Measurements from ENCODE around the gene PHKA2. TPM values are rescaled to one million over a fixed set of nuclear protein-coding genes. Genes with fewer than 3 reads are reported as not detected.
A peak's percentile ranks its signal among the peaks of the same experiment; 100 is the strongest.

The PHKA2 gene
- total RNA-seq, 3 donors from 2014 or later (not counting 1 experiment from before 2014, with no cell fraction given) = 34.2 to 45.9 (median 35.1) TPM

DNA sequence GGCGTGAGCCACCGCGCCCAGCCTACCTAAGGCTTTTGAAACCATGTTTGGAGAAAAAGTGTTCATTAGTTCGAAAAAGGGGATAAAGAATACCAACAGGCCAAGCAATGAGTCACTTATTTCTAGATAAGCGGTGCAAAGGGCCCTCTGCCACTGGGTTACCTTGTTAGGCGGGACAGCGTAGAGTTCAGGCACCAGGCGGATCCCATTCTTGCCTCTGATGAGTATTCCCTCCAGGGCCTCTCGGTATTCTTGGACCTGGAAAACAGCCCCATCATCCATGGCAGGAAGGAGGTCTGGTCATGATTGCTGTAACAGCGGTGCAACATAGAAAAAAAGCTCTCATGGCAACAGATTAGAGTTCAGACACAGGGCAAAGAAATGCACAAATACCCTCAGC lies 48.0 kb downstream of the PHKA2 start:
- WGBS (ENCODE audit: insufficient coverage) = 94% methylated on average over 10 of the region's 10 CpGs
- peaks cover 7% of the 10 kb centered on the region for H3K36me3 ChIP-seq (ENCODE audit: control insufficient read depth, insufficient read depth, low read length)

DNA sequence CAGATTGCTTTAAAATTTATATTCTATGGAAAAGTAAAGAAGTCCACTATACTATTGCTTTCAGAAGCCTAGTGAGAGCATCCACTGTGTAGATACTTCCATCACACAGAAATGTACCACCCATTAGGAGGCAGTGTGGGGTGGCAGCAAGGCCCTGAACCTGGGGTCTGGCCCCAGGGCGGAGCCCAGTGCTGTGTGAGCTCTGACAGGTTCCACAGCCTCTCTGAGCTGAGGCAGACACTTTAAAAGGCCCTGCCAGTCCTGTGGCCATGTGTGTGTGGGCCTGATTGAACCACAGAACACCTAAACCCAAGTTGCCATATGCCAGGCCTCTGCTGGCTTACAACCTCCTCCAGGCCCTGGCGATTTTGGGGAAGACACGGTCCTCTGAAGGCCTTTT lies 49.2 kb downstream of the PHKA2 start:
- no peak overlapping the region for H3K4me3 Mint-ChIP-seq
- WGBS (ENCODE audit: insufficient coverage) = 93% methylated on average over 2 of the region's 3 CpGs
- no peak for ATAC-seq

More for the DNA sequence above, 48.0 kb downstream of the PHKA2 start:
- H3K9me3 ChIP-seq (ENCODE audit: control insufficient read depth, insufficient read depth, low read length) = no peaks in the 10 kb centered on the region
- H3K4me3 ChIP-seq (ENCODE audit: low read length) = no peak overlapping the region
- ATAC-seq (no peak), DNase-seq (no peak)
- Mint-ChIP-seq H3K4me1 (no peaks in the 10 kb centered on the region), H3K4me3 (no peak overlapping the region), H3K27me3 (ENCODE audit: low read depth in 2 of 2) (no peaks in the 10 kb centered on the region), H3K36me3 (no peaks in the 10 kb centered on the region), H3K27ac (no peak overlapping the region), H3K9me3 (no peaks in the 10 kb centered on the region)
- intact Hi-C loops (cut with micrococcal nuclease) = no loop called here
- H3K4me1 ChIP-seq (ENCODE audit: control insufficient read depth, insufficient read depth, low read length) = no peaks in the 10 kb centered on the region
- no peaks in the 10 kb centered on the region for H3K27me3 ChIP-seq (ENCODE audit: control insufficient read depth, insufficient read depth, low read length)
- H3K27ac ChIP-seq (ENCODE audit: low read length) = no peak overlapping the region
- TF ChIP-seq CTCF (IDR thresholded peaks at IDR 0.05) = no peak

GRCh38 chrX:18933617-18934016 lies 50.3 kb downstream of the PHKA2 start:
- Mint-ChIP-seq H3K27ac (no peak overlapping the region), H3K4me1 (no peaks in the 10 kb centered on the region), H3K9me3 (no peaks in the 10 kb centered on the region), H3K4me3 (no peak overlapping the region), H3K36me3 (no peaks in the 10 kb centered on the region), H3K27me3 (ENCODE audit: low read depth in 2 of 2) (no peaks in the 10 kb centered on the region)
- ATAC-seq (no peak), DNase-seq (no peak)
- intact Hi-C loops (cut with micrococcal nuclease) = no loop called here
- no peak overlapping the region for H3K27ac ChIP-seq (ENCODE audit: low read length)
- H3K27me3 ChIP-seq (ENCODE audit: control insufficient read depth, insufficient read depth, low read length) = no peaks in the 10 kb centered on the region
- H3K9me3 ChIP-seq (ENCODE audit: control insufficient read depth, insufficient read depth, low read length) = no peaks in the 10 kb centered on the region
- H3K36me3 ChIP-seq (ENCODE audit: control insufficient read depth, insufficient read depth, low read length) = peaks cover 8% of the 10 kb centered on the region
- no peak for TF ChIP-seq CTCF (IDR thresholded peaks at IDR 0.05)
- H3K4me3 ChIP-seq (ENCODE audit: low read length) = no peak overlapping the region
- WGBS (ENCODE audit: insufficient coverage) = 94% methylated on average over 2 of the region's 3 CpGs
- no peaks in the 10 kb centered on the region for H3K4me1 ChIP-seq (ENCODE audit: control insufficient read depth, insufficient read depth, low read length)

More for the DNA sequence above, 49.2 kb downstream of the PHKA2 start:
- no peaks in the 10 kb centered on the region for H3K4me1 ChIP-seq (ENCODE audit: control insufficient read depth, insufficient read depth, low read length)
- H3K36me3 Mint-ChIP-seq = no peaks in the 10 kb centered on the region
- no peak for TF ChIP-seq CTCF (IDR thresholded peaks at IDR 0.05)
- no peak for DNase-seq
- no peak overlapping the region for H3K4me3 ChIP-seq (ENCODE audit: low read length)
- H3K27me3 ChIP-seq (ENCODE audit: control insufficient read depth, insufficient read depth, low read length) = no peaks in the 10 kb centered on the region
- H3K27ac Mint-ChIP-seq = no peak overlapping the region
- no peaks in the 10 kb centered on the region for H3K9me3 Mint-ChIP-seq
- intact Hi-C loops (cut with micrococcal nuclease) = no loop called here
- no peaks in the 10 kb centered on the region for H3K27me3 Mint-ChIP-seq (ENCODE audit: low read depth in 2 of 2)
- no peaks in the 10 kb centered on the region for H3K9me3 ChIP-seq (ENCODE audit: control insufficient read depth, insufficient read depth, low read length)
- peaks cover 7% of the 10 kb centered on the region for H3K36me3 ChIP-seq (ENCODE audit: control insufficient read depth, insufficient read depth, low read length)
- no peaks in the 10 kb centered on the region for H3K4me1 Mint-ChIP-seq
- H3K27ac ChIP-seq (ENCODE audit: low read length) = no peak overlapping the region

DNA sequence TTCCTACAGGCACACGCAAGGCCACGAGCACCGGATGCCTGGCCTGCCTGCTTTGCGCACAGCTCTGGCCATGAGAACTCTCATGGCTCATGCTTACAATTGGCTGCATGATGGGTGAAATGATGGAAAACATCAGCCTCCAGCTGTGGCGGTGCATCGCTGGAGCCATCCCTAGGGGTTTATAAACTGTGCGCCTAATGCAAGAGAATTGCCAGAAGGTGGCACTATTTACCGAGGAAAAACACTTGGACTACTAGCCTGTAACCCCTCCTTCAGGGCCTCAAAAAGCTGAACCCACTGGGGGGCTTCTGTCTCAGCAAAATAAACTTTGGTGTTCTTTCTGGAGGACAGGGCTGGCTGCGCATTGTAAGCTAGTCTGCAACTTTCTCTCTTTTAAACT lies 51.9 kb downstream of the PHKA2 start:
- no peaks in the 10 kb centered on the region for H3K27me3 Mint-ChIP-seq (ENCODE audit: low read depth in 2 of 2)
- no peak overlapping the region for H3K27ac ChIP-seq (ENCODE audit: low read length)
- H3K27ac Mint-ChIP-seq = no peak overlapping the region
- H3K4me3 ChIP-seq (ENCODE audit: low read length) = no peak overlapping the region
- H3K9me3 Mint-ChIP-seq = no peaks in the 10 kb centered on the region
- intact Hi-C loops (cut with micrococcal nuclease) = no loop called here
- whole genome bisulfite sequencing (ENCODE audit: insufficient coverage) = 97% methylated on average over 8 of the region's 9 CpGs
- peaks cover 9% of the 10 kb centered on the region for H3K36me3 ChIP-seq (ENCODE audit: control insufficient read depth, insufficient read depth, low read length)
- H3K9me3 ChIP-seq (ENCODE audit: control insufficient read depth, insufficient read depth, low read length) = no peaks in the 10 kb centered on the region
- ATAC-seq (no peak), DNase-seq (peak in 1 of 2 donors; percentile 12)
- H3K36me3 Mint-ChIP-seq = no peaks in the 10 kb centered on the region
- TF ChIP-seq CTCF (IDR thresholded peaks at IDR 0.05) = no peak
- no peak overlapping the region for H3K4me3 Mint-ChIP-seq
- H3K4me1 ChIP-seq (ENCODE audit: control insufficient read depth, insufficient read depth, low read length) = no peaks in the 10 kb centered on the region
- H3K27me3 ChIP-seq (ENCODE audit: control insufficient read depth, insufficient read depth, low read length) = no peaks in the 10 kb centered on the region
- no peaks in the 10 kb centered on the region for H3K4me1 Mint-ChIP-seq

Data from natural killer cell (primary cell).